NCI-H146 (cell line): ENCODE results near the gene KCP.
A peak's percentile ranks its signal among the peaks of the same experiment; 100 is the strongest.

Source experiments
- DNase-seq: peaks from one replicate; lab custom pipeline; 2025; lab: John Stamatoyannopoulos, UW

KCP gene

DNA sequence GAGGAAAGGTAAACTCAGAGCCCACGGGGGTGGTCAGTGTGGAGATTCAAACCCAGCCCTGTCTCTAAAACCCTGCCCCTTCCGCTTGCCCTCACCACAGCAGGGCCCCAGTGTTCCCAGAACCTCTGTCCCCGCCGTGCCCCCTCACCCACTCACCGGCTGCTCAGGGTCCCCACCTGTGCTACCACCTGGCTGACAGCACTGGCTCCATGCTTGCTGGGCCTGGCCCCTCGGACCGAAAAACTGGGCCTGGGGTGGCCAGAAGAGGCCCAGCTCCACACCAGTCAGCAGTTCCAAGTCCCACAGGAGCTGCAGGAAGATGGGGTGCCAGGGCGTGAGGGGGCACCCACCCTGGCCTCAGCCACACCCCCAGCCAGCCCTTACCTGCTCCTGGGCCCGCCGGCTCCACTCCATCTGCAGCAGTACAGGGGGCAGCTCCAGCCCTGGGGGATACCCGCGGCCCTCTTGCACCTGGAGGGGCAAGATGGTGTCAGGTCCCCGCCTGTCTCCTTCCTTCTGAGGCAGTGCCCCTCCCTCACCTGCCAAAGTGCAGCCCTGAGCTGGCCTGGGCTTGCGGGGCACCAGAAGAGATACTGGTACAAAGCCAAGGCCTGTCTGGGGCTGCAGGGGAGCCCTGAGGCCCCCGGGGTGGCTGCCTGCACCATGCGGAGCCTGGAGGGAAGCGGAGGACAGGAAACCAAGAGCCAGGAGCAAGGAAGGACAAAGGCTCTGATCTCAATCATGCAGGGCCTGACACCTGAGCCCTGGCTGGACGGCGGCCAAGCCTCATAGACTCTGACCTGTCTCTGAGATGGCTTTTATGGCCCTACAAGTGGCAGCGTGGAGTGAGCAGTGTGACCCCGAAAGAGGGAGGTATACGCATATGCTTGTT, 36.1 kb downstream of the KCP start:
- DNase-seq = peak; percentile 79

DNA sequence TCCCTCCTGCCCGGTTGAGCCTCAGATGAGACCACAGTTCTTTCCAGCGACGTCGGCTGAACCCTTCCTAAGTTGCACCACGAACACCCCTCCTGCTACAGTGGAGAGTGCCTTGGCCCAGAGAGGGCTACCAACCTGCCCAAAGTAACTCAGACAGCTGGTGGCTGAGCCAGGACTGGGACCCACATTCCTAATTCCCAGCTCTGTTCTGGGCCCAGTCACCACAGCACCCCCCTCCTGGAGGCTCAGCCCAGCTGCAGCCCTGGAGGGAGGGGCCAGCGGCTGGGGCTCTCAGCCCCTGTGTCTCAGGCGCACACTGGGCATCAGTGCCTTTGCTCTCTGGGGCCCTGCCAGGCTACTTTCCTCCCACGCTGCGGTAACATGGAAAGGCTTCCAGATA, 37.3 kb downstream of the KCP start:
- DNase-seq = no peak

DNA sequence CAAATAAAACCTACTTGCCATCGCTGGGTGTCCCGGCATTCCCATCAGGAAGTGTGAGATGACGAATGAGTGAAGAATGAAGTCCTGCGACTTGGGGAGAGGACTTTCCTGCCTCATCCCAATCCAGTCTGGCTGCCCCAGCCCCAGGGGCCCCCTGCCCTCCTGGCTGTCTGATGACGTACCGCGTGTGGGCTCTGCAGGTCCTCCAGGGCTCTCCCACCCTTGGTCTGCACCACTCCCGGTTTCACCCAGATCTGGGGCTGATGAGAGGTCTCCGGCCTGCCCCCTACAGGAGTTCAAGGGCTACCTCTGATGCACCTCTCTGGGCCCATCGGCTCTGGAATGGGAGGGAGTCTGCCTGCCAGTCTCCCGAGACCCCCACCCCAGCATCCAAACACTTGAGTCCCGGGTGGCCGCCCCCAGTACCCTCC, 38.1 kb downstream of the KCP start:
- no peak for DNase-seq

DNA sequence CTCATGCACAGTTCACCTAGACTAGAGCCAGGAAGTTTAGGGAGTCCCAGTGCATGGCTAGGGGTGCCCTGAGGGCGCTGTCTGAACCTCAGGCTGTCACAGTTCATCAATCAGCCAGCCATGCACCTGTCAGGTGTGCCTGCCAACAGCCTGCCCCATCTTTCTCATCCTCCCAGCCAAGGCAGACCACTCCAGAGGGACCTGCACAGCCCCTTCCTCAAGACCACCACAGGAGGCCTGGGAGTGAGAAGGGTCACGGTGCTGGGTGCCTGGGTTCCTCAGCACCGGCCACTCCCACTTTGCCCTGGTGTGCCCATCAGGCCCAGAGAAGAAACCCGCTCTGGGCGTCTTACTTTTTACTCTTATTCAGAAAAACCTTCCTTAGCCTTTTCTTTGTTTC, 39.5 kb downstream of the KCP start:
- no peak for DNase-seq

DNA sequence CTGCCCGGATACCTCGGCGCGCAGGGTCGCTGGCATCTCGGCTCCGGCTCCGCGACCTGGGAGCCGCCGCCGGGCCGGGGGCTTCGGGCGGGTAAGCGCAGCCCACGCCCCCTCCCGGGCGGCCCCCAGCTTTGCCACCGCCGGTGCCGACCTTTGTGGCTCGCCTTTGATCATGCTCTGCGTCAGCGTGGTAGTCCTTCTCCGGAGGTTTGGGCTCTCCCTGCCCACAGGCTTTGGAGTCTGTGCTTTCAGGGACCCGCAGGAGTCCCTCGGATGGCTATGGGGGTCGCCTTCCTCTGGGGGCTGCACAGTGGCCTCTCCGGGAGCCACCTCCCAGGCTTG, 40.6 kb downstream of the KCP start:
- DNase-seq = no peak

DNA sequence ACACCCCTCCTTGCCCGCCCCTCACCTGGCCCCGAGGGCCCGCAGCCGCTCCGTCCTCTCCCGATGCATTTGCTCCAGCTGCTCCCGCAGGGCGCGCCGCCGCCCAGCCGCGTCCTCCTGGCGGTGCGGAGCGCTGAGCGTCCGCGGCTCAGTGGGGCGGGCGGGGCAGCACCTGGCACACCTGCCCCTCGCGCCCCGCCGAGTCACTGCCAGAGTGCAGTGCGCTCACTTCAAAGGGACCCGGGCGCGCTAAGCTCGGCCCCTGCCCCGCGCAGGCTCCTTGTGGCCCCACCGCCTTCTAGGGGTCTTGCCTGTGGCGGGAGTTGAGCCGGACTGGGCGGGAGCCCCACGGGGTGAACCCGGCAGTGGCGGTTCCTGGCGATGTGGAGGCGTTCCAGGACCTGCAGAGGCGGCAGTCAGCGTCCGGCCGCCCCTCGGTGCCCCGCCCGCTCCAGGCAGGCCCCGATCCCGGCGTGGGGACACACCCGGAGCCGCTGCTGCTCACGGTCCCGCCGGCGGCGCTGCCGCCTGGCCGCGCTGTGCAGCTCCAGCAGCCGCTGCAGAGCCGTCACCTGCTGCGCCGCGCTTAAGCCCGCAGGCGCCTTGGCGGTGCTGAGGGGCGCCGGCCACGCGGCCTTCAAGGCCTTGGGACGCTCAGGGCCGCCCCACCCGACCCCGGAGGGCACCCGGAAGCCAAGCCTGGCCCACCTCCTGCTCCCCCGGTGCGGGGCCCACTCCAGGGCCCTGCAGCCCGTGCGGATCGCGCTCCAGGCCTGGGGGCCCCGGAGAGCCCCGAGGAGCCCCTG, 41.2 kb downstream of the KCP start:
- DNase-seq = peak; percentile 87

DNA sequence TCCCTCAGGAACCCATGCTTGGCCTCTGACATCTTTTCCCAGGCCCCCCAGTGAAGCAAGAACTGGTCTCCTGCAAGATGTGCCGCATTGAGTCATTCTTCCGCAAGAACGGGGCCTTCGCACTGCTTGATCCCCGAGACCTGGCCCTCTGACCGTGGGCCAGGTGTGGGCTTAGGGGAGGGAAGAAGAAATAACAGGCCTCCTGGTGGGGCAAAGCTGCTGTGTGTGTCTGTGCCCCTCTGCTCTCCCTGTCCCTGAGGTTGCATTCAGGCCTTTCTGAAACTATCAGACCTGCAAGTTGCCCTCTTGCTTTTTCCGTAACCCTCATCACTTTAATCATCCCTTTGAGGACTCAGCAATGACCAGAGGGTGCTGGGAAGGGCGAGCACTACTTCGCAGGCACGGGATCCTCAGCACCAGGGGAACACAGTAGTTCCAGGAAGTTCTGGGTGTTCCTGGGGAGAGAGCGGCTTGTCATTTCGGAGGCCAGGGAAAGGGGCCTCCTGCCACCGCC, 41.8 kb downstream of the KCP start:
- peak; percentile 51 for DNase-seq

DNA sequence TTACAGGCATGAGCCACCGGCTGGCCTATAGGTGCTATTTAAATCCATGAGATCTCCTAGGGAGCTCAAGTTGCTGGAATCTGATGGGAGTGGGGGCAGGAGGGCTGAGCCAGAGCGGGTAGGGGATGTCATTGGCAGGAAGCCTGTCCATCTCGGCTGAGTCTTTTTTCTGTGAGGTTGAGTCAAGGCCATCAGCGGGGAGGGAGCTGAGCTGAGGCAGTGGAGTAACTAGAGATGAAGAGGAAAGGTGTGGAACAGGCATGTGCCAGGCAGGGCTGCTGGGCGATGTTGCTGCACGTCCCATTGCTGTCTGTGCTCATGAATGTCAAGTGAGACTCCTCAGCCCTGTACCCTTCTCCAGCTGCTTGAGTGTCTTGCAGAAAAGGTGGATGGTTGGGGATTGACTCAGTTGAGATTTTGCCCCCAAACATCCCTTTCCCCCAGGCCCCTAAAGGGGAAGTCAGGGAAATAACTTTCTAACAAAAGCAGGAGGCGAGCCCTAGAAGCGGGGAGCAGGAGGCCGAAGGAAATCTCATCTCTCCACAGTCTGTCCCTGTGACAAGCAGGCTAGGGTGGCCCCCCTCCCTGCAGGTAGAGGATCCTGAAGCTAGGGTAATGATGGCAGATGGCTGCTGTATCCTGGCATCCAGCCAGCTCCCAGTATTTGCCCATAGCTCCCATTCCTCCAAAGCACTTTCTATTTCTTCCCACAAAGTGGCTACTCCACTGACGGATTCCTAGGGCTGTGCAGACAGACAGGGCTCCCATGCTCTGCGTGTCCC, 42.5 kb downstream of the KCP start:
- DNase-seq = peak; percentile 84

DNA sequence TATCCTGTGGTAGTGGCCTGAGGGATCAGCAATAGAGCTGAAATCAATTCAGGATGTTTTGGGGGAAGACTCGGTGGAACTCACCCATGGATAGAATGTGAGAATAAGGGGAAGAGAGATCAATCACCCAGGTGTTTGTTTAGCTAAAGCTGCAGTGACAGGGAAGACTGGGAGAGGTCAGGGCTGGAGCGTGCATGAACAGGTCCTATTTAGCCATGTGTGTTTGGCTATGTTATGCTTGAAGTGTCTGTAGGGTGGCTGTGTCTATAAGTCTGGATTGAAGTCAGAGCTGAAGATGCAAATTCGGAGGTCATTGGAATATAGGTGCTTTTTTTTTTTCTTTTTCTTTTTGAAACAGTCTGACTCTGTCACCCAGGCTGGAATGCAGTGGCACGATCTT, 43.3 kb downstream of the KCP start:
- DNase-seq = peak; percentile 8

DNA sequence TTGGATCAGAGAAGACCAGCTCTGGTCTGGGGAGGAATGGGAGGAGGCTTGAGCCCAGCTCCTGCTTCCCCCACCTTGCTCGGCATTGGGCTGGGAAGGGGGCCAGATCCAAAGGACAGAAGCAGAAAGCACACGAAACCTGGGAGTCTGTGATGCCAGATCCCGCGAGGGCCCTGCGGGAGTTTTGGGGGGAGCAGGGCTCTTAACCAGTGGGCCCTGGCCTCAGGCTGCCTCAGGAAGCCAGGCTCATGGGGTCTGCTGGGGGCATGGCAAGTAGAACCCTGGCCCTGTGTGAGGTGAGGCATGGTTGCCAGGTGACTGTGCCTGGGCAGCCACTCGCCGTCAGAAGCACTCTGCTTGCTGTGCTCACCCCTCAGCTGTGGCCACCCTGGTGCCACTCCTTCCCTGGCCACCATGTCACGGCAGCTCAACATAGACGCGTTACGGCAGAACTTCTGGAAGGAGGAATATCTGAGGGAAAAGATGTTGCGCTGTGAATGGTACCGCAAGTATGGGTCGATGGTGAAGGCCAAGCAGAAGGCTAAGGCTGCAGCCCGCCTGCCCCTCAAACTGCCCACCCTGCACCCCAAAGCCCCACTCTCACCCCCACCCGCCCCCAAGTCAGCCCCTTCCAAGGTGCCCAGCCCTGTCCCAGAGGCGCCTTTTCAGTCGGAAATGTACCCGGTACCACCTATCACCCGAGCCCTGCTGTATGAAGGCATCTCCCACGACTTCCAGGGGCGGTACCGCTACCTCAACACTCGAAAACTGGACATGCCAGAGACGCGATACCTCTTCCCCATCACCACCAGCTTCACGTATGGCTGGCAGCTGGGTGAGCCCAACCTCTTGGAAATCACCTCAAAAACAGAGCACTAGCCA, 44.3 kb downstream of the KCP start:
- no peak for DNase-seq

DNA sequence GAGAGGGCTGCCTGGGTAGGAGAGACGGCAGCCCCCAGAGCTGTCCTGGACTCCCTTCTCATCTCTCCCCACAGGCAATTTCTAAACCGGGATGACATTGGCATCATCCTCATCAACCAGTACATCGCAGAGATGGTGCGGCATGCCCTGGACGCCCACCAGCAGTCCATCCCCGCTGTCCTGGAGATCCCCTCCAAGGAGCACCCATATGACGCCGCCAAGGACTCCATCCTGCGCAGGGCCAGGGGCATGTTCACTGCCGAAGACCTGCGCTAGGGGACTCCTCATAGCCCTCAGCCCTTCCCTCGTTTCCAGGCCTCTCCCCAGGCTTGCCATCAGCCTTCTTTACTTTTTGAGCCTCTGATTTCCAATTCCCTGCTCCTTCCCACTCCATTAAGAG, 45.2 kb downstream of the KCP start:
- no peak for DNase-seq

DNA sequence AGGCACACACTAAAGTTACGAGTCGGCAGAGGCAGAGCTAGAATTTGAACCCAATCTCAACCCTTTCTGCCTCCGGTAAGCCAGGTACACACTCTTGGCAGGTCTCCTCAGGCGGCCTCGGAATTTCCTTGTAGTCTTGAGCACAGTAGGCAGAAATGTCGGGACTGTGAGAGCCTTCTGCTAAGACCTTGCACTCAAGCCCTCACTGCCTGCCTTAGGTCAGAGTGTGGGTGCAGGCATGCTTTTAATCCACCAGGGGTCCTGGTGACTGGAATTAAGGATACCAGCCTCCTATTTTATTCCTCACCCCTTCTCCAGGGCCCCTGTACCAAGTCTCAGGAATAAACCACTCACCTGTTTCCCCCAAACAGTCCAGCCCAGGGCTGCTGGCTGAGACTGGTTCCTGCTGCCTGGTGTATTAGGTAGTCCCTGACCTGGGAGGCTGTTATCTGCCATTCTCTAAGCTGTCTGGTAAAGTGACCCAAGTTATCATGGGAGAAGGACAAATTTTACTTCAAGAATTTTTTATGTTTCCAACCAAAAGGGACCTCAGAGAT, 47.0 kb downstream of the KCP start:
- peak; percentile 60 for DNase-seq

DNA sequence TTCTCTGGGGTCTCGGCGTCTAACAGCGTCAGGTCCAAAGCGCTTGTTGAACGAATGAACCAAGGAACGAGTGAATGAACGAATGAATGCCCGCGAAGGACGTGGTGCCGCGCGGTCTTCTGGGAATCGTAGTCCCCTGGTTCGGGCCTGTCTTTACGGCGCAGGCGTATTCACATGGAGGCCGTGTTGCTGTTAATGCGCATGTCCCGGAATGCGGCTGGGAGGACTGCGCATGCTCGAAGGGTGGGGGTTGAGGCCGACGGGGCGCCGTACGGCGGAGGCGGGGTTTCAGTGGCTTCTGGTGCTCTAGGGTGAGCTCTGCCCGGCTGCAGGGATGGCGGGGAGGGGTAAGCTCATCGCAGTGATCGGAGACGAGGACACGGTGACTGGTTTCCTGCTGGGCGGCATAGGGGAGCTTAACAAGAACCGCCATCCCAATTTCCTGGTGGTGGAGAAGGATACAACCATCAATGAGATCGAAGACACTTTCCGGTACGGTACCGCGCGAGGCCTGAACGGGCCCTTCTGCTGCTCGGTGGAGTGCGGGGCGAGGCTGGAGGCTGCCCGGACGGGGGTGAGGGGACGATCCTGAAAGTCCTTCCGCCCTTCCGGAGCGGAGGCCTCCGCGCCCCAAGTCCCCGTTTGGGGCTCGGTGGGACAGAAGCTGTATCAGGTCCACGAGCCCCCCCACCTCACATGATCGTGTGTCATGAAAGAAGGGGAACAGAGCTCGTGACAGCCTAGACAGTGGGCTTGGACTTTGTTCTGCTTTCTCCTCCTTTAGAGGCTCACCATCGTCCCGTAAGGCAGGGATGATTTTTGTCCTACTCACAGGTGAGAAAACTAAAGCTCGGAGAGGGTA, 47.7 kb downstream of the KCP start, which contains the start of gene ATP6V1F:
TSS of gene ATP6V1F (plus strand) at position 286 of the 862 bp plus-strand sequence. CDS start at position 335, 49 bp downstream.
- peak; percentile 98 for DNase-seq

DNA sequence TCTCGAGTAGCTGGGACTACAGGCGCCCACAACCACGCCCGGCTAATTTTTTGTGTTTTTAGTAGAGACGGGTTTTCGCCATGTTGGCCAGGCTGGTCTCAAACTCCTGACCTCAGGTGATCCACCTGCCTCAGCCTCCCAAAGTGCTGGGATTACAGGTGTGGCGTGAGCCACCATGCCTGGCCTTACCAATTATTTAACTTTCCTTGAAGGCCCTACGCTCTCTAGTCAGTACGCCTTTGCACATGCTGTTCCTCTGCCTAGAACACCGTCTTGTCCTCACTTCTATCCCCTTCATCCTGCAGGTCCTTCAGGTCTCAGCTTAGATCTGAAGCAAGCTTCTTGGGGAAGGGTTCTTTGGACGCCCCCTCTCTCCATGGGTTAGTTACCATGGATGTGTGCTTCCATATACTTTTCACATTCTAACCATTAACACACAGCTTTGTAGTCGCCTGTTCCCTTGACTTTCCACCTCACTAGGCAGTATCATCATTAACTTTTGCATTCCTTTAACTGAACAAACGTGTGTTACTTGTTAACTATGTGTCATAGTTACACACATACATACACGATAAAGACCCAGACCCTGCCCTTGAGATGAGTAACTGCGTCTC, 48.4 kb downstream of the KCP start:
- no peak for DNase-seq

DNA sequence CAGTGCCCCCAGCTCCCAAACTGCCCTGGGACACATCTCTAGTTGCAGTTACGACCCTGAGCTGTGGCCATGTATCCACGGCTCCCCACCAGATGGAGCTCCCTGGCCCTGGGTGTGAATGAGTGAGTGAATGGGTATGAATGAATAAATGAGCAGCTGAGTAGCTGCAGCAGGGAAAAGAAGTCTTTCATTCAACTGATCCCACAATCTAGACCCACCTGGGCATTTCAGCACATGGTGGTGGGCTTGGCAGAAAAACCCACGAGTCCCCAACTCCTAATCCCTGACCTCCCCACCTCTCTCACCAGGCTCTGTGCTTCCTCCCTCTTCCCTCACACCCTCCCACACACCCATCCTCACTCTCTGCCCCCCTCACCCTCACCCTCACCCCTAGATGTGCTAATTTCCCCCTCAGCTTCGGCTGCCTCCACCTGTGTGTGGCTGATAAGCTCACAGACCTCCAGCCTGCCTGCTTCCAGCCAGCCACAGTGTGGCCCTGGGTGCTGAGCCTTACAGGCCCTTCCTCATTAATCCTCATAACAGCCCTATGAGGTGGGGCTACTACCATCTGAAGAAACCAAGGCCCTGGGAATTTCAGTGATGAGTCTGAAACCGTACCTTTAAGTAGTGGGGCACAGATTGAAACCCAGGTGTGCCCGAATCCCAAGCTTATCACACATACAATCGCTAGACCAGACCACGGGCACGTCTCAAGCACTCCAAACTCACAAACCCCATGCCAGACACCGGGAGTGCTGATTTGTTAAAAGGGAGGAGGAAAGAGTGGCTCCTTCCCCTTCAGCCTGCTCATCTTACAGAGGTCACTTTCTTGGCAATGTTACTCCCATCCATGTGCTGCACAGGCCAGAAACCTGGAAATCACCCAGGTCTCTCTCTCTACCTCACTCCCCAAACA, 50.1 kb downstream of the KCP start:
- DNase-seq = no peak

DNA sequence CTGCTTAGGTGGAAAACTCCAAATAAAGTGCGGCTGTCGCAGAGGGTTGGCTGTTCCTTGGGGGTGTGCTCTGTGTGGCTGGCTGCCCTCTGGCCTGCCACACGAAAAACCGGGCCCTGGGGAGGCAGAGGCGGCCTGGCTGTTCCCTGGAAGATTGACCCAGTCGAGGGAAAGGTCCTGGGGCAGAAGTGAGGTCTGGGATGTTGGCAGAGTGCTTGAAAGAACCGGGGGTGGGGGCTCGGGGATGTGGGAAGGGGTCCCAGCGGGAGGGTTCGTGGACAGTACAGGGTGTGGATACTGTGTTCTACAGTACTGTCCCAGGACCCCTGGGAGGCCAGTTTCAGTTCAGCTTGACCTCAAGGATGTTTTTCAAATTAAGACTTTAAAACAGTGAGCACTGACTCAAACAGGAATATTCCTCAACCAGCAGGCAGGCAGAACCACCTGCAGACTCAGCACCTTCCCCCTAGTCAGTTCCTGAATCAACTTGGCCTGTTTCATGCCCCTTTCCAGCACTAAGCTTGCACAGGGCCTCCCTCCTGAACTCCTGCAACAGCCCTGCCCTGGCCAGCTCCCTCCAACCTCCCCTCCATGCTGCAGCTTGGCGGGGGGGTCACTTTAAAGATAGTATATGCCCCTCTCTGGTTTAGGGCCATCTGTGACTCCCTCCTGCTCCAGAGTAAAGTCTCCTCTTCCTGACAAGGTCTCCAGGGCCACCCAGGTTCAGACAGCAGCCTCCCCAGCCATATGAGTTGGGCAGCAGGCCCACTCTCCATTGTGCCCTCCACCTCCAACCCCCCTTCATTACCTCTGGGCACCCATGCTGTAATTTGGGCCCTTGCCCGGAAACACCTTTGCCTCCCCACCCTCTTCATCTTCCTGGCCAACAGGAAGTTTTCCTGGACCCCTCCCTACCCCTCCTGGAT, 51.0 kb downstream of the KCP start:
- DNase-seq = no peak
